Right lobe of liver (tissue), 6 donors: ENCODE measurements around the gene KLF17. TPM values are rescaled to one million over a fixed set of nuclear protein-coding genes. Genes with fewer than 3 reads are reported as not detected.

Experiments
- ATAC-seq, 4 donors: fragments of 200-7000 bp; cut with Tn5 transposase; one replicate each; pipeline ENCODE4 v1.9.1; 2020; ENCODE audit warnings: mild to moderate bottlenecking in 4 of 4, moderate library complexity in 4 of 4
- DNase-seq, 3 donors: peaks; one replicate each; pipeline ENCODE4 v3.0.0-alpha.2; 2020
- H3K27ac ChIP-seq, 3 donors: fragments of 200-600 bp; one replicate each; pipeline ENCODE4 v1.8.0; 2022
- H3K27me3 ChIP-seq, 2 donors: fragments of 200-600 bp; one replicate each; pipeline ENCODE4 v1.8.0; 2022
- H3K36me3 ChIP-seq, 4 donors: fragments of 200-600 bp; sonication (generic) in 1 of 4; one replicate each; pipeline versions ENCODE4 v1.5.1 to v1.8.0; 2017 to 2022; ENCODE audit warnings: control low read depth in 1 of 4
- H3K4me1 ChIP-seq, 4 donors: fragments of 200-600 bp; sonication (generic) in 1 of 4; one replicate each; pipeline versions ENCODE4 v1.5.1 to v1.8.0; 2017 to 2022; ENCODE audit warnings: control low read depth in 1 of 4
- H3K4me3 ChIP-seq, 3 donors: fragments of 200-600 bp; one replicate each; pipeline ENCODE4 v1.8.0; 2022
- H3K9me3 ChIP-seq, 4 donors: fragments of 200-600 bp; sonication (generic) in 1 of 4; one replicate each; pipeline versions ENCODE4 v1.5.1 to v1.8.0; 2017 to 2022; ENCODE audit warnings: control low read depth in 1 of 4
- CTCF ChIP-seq, 4 donors: fragments of 200-600 bp in 3 of 4; fragments of 450-650 bp in 1 of 4; IDR thresholded peaks; one replicate each; pipeline versions ENCODE4 v1.5.1 to v1.8.0; 2016 to 2022; ENCODE audit warnings: antibody characterized with exemption in 4 of 4, mild to moderate bottlenecking in 2 of 4
- POLR2A ChIP-seq: fragments of 450-650 bp; IDR thresholded peaks from one replicate; pipeline ENCODE4 v1.6.1; 2017; ENCODE audit warnings: antibody characterized with exemption, mild to moderate bottlenecking
- WGBS: methylation state at CpG from one replicate; pipeline ENCODE4 v1.1.6; 2018; ENCODE audit warnings: low coverage, low lambda C conversion rate; ENCODE audit not compliant: insufficient coverage; ENCODE audit errors: missing lambda C conversion rate; 5-methylcytosine and 5-hydroxymethylcytosine counted together
- intact Hi-C, 2 donors: fragments of 100-400 bp; cut with DNase I; formaldehyde crosslinking; loops; one replicate each; pipeline versions ENCODE4 v1.11.2 to v1.14.1; 2022
- long read RNA-seq: library from polyadenylated mRNA; unstranded; transcript quantifications from one replicate; pipeline ENCODE4 v2.0.0, GENCODE V29; 2019
- total RNA-seq, 6 experiments: library from RNA; depleted of rRNA in 2 of 6; stranded (reverse); fragments of >200 nt in 2 of 6; fragmentation: NEBNext Ultra II Directional in 3 of 6; extraction: Animal tissue kit (Norgen Biotek cat#: 25700) in 3 of 6; gene quantifications; one replicate each; pipeline versions ENCODE4 v1.1.0 to v1.2.4, GENCODE V29; 2016 to 2023
- donor health status: DM: no; HTN: yes; CAD: no.
- donor health status: DM: no; HTN: no; CAD: no.
- donor health status: DM: no; HTN: no; CAD: no.
- donor health status: DM: no; HTN: yes; CAD: no.
- donor health status: DM: no; HTN: yes; CAD: no.

KLF17 gene
- total RNA-seq = not detected
- long read RNA-seq = 0 reads

- no peaks in the 10 kb centered on the region for H3K36me3 ChIP-seq
- H3K27ac ChIP-seq = no peak within 1 kb of the TSS
- DNase-seq (no peak), ATAC-seq (no peak)
- H3K9me3 ChIP-seq = no peaks in the 10 kb centered on the region
- no peak within 1 kb of the TSS for H3K4me3 ChIP-seq
- 97% methylated on average over 17 of the region's 25 CpGs for WGBS
- H3K27me3 ChIP-seq = no peaks in the 10 kb centered on the region
- TF ChIP-seq CTCF (IDR thresholded peaks at IDR 0.05) = no peak
- no peak for TF ChIP-seq POLR2A
- intact Hi-C loops = no loop called here
- no peaks in the 10 kb centered on the region for H3K4me1 ChIP-seq
Measured at GRCh38 chr1:44118682-44119081, at the start of gene KLF17. Gene KLF17, plus strand, starts transcription at chr1:44118821. Its CDS starts 87 bp downstream, at chr1:44118908.

GRCh38 chr1:44071461-44071860 is 47.2 kb upstream of the KLF17 start:
- intact Hi-C loops = no loop called here
- ATAC-seq = no peak
- no peak for DNase-seq
- H3K9me3 ChIP-seq = no peaks in the 10 kb centered on the region
- no peak overlapping the region for H3K27ac ChIP-seq
- no peak overlapping the region for H3K4me3 ChIP-seq
- TF ChIP-seq CTCF (IDR thresholded peaks at IDR 0.05) (no peak), POLR2A (no peak)
- no peaks in the 10 kb centered on the region for H3K27me3 ChIP-seq
- WGBS = 44% methylated on average over 3 of the region's 3 CpGs
- H3K36me3 ChIP-seq = no peaks in the 10 kb centered on the region
- H3K4me1 ChIP-seq = peaks cover 0 to 33% (median 11%) of the 10 kb centered on the region in 4 donors

GRCh38 chr1:44072204-44072603 is 46.4 kb upstream of the KLF17 start:
- Histone ChIP-seq H3K27ac (no peak overlapping the region), H3K4me1 (peaks cover 0 to 28% (median 10%) of the 10 kb centered on the region in 4 donors), H3K4me3 (no peak overlapping the region), H3K9me3 (no peaks in the 10 kb centered on the region), H3K36me3 (no peaks in the 10 kb centered on the region), H3K27me3 (no peaks in the 10 kb centered on the region)
- intact Hi-C loops = no loop called here
- DNase-seq (no peak), ATAC-seq (no peak)
- TF ChIP-seq CTCF (IDR thresholded peaks at IDR 0.05) (no peak), POLR2A (no peak)

GRCh38 chr1:44072821-44073220 is 45.8 kb upstream of the KLF17 start:
- Histone ChIP-seq H3K27me3 (no peaks in the 10 kb centered on the region), H3K4me3 (no peak overlapping the region), H3K9me3 (no peaks in the 10 kb centered on the region), H3K27ac (no peak overlapping the region), H3K36me3 (no peaks in the 10 kb centered on the region), H3K4me1 (peaks cover 0 to 22% (median 7%) of the 10 kb centered on the region in 4 donors)
- 95% methylated on average over 2 of the region's 2 CpGs for WGBS
- DNase-seq = no peak
- intact Hi-C loops = no loop called here
- TF ChIP-seq POLR2A (no peak), CTCF (IDR thresholded peaks at IDR 0.05) (no peak)
- no peak for ATAC-seq

- peaks cover 0 to 15% (median 4%) of the 10 kb centered on the region in 4 donors for H3K4me1 ChIP-seq
- DNase-seq (no peak), ATAC-seq (no peak)
- no peak overlapping the region for H3K27ac ChIP-seq
- no peaks in the 10 kb centered on the region for H3K27me3 ChIP-seq
- intact Hi-C loops = no loop called here
- WGBS = 23% methylated on average over 2 of the region's 2 CpGs
- no peaks in the 10 kb centered on the region for H3K36me3 ChIP-seq
- H3K9me3 ChIP-seq = no peaks in the 10 kb centered on the region
- no peak overlapping the region for H3K4me3 ChIP-seq
- no peak for TF ChIP-seq POLR2A
- TF ChIP-seq CTCF (IDR thresholded peaks at IDR 0.05) = no peak
Measured at GRCh38 chr1:44073528-44073927, 45.1 kb upstream of the KLF17 start.
